ENCODE results near the gene LCP1.
A peak's percentile ranks its signal among the peaks of the same experiment; 100 is the strongest.

The LCP1 gene

DNA sequence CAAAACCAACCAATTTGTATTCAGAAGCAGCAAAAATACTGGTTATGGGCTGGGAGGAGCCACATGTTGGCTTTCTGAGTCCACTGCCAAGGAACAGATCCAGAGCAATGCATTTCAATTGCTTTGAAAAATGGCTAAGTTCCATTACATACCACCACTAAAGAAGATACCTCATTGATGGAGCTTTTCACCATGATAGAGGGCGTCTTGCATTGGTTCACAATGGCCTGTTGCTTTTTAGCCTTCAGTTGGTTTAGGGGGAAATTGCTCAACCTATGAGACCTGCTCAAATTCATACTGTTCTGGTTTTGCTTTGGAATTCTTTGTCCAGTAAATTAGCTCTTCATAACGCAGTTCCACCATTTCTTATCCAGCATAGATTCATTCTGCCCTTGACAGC lies 55.9 kb downstream of the LCP1 start:
- DNase-seq = no peak

DNA sequence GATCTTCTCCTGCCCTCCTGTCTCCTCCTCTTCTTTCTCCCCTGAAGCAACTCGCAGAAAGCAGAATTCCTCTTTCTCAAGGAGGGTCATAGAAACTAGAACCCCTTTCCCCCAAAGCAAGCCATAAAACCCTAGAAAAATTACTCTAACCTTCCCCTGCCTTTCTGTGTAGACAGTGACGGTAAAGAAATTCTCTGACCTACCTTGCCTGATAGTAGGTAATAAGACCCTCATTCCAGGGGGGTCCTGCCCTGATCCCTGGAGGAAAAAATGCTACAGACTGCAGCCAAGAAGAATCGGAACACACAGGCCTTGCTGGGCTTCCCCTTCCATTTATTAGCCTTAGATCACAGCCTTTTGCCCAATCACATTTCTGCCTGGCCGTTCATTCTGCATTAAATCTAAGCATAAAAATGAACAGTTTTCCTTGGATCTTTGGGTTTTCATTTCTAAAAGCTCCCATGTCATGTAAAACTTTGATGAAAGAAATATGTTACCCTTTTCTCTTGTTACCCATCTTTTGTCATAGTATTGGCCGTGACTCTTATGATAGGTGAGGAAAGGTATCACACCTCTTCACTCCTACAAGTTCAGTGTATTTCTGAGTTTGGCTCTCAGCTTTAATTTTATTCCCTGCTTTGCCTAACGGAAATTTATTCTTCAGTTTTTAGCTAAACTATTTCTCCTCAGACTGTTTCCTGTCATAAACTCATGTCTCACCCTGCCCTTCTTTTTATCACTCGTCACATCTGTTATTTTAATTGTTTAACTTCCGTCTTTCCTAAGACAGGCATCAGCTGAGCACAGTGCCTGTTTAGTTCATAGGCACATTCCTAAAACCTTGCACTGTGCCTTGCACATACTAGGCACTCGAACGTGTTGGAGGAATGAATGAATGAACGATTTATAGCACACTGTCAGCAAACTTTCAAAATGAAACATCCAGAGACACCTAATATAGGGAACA lies 56.7 kb downstream of the LCP1 start:
- DNase-seq = no peak

DNA sequence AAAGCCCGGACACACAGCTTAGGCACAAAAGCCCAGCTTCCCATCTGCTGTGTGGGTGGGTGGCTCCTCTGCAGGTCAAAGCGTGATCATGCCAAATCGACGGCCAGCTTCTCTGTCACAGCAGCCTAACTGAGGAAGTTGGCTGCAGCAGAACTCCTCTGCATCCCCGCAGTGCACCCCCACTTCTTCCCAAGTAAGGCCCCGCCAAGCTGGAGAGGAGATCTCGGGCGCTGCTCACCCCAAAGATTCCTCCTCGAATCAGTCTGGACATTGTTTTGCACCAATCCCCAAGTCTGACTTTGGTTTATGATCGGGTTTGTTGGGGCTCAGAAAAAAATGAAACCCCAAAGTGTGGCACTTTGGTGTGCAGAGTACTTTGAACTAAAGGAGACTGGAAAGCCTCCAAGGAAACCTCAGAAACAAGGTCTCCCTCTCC lies 57.4 kb downstream of the LCP1 start:
- no peak for DNase-seq

DNA sequence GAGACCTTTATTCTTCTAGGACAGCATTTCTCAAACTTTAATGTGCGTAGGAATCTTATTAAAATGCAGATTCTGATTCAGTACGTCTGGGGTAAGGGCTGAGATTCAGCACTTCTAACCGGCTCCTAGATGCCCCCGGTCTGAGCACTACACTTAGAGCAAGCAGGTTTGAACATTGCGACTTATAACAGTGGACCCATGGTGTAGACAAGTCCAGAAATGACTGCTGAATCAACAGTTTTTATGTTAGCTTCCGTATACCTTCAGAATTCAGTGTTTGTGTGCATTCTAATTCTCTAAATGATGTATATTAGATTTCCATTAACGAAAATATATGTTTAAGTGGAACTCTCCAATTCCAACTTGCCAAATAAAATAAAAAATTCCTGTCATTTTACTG lies 59.7 kb downstream of the LCP1 start:
- no peak for DNase-seq

DNA sequence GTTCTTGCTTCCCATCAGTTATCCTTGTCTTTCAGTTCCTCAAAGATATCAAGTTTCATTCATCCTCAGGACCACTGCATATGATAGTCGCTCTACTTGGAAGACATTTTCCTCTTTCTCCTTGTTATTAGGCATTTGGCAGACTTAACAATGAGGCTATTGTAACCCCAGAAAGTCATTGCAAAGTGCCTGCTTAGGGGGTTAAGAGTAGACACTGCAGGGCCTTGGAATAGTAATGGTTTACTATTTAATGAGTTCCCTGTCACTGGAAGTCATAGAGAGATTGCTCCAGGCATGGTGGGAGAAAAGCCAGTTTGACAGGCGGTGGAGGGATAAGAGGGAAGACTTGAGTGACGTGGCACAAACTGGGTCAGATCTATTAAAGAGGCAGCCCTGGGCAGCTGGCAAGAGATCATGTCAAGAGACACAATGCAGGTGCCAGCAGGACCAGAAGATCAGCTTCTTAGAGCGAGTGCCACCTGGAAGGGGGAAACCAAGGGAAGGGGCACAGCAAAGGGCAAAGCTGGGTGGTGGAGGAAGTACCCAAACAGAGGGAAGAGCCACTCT lies 60.3 kb downstream of the LCP1 start:
- no peak for DNase-seq

DNA sequence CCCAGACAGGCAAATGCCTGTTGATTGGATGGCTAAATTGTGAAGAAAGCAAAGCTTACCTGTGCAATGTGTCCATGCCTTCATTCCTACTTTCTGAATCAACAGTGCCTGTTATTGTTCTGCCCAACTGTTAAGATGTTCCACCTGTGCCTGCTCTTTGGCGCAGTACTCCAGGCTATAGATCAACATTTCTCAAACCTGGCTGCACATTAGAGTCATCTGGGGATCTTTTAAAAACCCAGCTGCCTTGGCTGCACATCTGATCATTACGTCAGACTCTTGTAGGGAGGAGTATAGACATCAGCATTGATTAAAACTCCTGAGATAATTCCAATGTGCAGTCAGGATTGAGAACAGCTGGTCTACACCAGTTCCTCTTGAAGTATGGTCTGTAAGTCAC lies 60.9 kb downstream of the LCP1 start:
- no peak for DNase-seq

DNA sequence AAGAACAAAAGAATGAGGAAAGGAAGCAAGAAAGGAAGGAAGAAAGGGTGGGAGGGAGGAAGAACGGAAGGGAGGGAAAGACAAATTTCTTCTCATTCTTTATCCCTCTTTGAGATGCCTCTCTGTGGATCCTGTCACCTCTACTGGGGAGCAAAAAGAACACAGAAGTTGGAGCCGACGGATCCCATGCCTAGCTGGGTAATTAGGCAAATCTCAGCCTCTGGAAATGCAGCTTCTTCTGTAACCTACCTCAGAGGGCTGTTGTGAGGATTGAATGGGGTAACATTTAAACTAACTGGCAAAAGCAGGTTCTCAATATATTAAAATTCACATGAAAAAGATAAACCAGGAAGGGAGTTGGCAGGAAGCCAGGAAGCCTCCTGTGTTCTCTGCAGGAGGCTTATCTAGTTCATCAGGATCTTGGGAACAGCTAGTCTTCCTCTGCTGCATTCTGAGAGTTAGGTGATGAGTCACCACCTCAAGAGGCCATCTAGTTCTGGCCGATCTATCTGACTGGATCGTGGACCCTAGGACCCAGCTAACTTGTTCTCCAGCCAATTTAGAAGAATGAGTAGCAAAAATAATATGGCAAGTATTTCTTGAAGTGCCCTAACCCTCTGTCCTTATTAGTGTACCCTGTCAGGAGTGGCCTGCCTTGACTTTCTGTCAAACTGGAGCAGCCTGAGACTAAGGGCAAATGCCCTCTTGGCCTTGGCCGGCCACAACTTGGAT lies 61.9 kb downstream of the LCP1 start:
- peak; percentile 9 for DNase-seq

DNA sequence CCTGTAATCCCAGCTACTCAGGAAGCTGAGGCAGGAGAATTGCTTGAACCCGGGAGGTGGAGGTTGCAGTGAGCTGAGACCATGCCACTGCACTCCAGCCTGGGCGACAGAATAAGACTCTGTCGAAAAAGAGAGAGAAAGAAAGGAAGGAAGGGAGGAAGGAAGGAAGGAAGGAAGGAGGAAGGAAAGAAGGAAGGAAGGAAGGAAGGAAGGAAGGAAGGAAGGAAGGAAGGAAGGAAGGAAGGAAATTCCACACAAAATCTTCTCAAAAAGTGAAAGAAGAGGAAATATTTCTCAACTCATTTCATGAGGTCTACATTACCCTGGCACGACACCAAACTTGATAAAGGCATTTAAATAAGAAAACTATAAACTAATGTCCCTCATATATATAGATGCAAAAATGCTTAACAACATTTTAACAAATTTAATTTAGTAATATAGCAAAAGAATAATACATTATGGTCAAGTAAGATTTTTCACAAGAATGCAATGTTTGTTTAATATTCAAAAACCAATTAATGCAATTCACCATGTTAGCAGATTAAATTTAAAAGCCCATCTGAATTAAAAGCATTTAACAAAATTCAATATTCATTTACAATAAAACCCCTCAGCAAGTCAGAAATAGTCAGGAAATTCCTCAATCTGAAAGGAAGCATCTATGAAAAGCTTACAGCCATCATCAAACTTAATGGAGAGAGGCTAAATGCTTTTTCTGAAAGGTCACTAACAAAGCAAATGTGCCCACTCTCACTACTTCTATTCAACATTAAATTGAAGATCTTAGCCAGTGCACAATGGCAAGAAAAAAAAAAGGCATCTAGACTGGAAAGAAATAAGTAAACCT lies 65.1 kb downstream of the LCP1 start:
- no peak for DNase-seq

DNA sequence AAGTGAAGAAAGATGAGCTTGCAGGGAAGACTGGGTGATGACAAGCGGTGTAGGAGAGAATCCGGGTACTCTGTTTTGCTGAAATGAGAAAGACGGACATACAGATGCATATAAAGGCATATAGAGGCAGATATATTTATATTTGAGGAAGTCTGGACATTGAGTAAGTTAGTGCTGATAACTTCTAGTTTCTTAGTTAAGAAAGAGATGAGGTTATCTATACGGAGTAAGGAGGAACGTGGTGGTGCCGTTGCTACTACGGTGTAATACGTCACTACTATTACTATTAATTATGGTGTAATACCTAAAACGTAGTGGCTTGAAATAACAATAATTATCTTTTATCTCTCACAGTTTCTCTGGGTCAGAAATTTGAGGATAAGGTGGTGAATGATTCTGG lies 67.4 kb downstream of the LCP1 start:
- no peak for DNase-seq

DNA sequence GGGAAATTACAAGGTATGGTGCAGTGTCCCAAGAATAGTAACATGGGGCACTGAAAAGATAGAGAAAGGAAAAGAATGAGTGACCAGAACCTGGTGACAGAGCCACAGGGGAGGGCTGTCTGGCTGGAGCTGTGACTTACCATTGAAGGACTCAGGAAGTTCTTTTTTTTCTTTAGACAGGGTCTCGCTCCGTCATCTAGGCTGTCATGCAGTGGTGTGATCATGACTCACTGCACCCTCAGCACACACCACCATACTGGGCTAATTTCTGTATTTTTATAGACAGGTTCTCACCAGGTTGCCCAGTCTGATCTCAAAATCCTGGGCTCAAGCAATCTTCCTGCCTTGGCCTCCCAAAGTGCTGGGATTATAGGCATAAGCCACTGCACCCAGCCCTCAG lies 68.4 kb downstream of the LCP1 start:
- DNase-seq = no peak

DNA sequence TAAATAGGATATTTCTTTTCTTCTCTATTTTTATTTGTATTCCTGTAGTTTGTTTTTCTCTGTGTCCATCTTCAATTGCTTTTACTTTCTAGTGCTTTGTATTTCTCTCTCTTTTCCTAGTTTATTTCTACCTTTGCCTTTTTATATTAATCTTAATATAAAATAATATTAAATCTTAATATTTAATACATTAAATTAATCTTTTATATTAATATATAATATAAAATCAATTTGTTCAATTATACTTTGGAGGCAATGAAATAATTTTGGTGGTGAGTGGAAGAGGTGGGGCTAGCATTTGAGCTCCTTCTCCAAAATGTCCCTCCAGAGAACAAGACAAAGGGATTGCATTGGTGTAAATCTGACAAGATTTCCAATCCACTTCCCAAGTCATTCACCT lies 70.8 kb downstream of the LCP1 start:
- DNase-seq = no peak

DNA sequence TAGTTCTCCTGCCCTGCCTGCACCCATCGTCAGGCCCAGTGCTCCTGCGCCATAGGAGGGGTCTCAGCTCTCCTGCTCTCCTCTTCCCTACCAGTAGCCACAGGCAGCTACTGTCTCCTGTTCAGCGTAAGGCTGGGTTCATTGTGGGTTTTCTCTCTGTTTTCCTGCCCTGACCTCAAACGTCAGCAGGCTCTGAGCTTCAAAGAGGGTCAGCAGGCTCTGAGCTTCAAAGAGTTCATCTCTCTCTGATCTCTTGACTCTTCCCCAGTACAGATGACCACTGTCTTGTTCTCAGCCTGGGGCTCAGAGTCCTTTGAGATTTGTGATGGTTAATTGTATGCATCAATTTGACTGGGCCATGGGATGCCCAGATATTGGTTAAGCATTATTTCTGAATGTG lies 72.5 kb downstream of the LCP1 start:
- DNase-seq = no peak

DNA sequence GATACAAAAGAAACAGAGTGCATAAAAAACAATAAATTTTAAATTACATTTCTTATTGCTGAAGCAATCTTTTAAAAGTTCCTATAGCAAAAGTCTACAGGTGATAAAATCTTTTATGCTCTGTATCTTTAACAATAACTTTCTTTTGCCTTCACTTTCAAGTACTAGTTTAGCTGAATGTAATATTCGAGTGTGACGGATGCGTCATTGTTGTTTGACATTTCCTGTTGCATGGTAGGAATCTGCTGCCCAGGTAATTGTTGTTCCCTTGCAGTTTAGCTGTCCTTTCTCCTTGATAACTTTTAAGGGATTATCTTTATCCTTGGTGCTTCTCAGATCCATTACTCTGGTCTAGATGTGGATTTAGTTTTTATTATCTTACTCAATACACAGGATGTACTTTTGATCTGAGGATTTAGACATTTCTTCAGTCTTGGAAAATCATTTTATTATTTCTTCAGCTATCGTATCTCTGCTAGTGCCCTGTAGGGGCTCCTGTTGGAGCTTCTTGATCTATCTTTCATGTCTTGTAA lies 75.1 kb downstream of the LCP1 start:
- DNase-seq = no peak

DNA sequence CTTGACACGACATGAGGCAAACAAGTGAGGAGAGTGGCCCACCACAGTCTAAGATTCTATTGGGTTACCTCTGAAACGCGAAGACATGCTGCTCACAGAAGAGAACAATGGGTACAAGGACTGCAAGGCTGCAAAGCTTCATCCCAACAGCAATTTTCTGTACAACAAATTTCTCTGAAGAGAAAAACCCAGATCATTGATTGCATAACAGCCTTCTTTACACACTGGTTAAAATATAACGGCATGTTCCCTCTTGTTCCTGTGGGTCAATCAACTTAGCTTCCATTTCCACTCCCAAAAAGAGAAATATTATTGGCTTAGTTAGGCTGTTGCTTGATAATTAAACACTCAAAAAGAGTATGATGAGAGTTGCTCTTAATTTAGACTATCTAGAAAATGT lies 77.1 kb downstream of the LCP1 start, which contains the start of gene CPB2:
TSS of gene CPB2 (minus strand) at position 166 of the 400 bp plus-strand sequence. CDS start at position 142, 24 bp downstream.
- DNase-seq = no peak

DNA sequence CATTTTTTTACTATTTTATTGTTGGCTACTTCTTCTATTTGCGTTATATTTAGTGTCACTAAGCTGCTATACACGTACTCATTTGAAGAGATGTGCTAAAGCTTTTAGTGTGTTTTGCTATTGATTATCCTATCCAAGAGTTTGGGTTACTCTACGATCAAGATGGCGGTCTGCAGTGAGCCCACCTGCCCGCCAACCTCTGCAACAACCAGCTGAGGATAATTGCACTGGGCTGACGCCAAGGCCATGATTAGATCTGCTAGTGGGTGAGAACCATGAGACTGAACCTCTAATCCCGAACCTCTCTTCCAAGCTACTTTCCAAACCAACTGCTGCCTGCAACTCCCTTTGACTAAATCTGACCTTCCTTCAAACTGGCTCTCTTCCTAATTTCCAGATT lies 78.9 kb downstream of the LCP1 start:
- no peak for DNase-seq

DNA sequence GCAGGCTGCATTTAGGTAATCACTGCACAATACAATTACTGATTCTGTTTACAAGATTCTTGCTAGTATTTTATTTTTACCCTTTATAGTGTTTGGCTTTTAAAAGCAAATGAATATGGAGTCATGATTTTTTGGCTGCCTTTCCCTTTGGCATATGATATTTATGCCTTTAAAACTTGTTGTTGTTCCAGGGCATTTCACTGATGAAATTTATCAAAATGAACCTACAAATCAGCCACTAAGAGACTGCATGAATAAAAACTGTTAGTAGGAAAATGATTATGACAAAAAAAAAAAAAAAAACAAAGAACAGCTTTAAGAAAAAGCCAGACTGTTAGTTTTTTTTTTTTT lies 79.7 kb downstream of the LCP1 start:
- DNase-seq = no peak

DNA sequence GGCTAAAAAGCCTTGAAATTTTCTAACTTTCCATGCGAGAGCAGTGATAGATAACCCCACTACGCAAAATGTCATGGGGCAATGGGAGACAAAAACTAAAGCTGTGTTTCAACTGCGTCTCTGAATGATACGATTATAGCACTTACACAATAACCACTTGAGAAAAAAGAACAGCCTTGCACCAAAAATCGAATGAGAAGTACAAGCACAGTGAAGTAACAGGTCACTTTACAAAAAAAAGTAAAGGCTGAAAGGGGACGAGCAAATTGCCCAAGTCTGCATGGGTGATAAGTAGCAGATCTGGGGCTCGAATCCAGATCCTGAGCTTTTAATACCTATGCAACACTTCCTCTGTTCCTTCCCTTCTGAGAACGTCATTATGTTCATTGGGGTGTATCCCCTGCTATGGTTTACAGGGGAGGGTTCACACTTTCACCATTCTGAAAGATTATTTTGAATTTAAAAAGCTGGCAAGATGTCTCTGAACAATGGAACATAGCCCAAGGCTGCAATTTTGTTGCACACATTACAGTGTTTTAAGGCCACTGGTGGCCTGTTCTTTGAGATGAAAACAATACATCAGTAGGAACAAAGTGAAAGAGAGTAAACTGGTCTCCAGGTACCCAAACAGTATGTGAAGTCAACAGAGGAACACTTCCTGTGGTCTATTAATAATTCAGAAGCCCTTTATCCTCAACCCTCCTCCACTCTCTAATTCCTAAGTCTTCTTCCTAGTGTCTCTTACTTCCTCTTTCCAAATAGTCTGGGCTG lies 80.3 kb downstream of the LCP1 start:
- DNase-seq = no peak

DNA sequence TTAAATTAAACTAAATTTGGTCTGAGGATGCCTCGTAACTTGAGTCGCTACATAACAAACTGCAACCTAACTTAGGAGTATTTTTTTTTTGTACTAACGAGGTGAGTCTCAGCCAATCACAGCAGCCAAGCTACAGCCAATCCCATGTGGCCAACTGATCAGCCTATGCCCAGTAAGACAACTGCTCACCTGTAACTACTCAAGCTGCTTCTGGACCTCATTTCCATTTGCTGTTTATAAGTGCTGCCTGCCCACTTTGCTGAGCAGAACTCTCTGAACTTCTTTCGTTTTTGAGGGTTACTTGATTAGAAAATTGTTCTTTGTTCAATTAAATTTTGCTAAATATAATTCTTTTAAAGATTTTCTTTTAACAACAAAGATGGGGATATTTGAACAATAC lies 81.0 kb downstream of the LCP1 start:
- DNase-seq = no peak

DNA sequence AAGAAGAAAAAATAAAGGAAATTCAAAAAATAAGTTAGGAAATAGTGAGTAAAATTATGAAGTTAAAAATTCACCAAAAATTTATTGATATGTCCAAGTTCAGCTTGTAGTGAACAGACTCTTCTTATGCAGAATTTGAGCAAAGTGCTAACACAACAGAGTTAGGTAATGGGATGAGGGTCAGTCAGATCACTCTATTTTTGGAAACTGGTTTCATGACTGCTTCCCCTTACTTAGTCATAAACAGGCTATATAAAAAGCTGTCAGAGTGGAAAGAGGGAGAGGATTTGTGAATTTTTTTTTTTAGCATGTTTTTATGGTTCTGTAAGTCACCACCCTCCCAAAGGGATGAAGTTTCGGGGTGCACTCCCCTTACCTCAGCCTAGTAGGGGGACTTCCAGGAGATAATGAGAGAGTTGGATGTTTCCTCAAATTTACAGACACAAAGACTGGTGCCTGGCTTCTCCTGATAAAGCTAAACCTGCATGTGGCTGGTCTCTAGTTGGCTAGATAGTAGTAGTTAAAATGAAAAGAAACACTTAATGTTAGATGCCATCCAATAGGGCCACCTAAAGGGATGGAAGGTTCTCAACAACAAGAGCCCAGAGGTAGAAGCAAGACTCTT lies 81.7 kb downstream of the LCP1 start:
- no peak for DNase-seq

DNA sequence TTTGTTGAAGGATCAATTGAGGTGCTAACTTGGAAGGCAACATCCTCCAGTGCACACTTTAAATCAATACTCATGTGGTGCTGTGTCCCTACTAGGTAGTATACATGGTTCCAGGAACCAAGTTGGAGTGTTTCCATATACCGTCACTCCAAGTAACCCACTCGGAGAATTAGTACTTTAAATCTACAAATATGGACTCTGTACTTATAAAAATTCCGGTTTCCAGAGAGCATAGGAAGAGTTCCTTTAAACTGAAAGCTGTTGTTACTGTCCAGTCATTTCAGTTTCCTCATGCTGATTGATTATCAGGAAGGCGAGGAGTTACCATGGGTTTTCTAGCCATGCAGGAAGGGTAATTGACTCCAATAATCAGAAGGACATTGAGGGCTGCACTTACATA lies 84.3 kb downstream of the LCP1 start:
- no peak for DNase-seq

DNA sequence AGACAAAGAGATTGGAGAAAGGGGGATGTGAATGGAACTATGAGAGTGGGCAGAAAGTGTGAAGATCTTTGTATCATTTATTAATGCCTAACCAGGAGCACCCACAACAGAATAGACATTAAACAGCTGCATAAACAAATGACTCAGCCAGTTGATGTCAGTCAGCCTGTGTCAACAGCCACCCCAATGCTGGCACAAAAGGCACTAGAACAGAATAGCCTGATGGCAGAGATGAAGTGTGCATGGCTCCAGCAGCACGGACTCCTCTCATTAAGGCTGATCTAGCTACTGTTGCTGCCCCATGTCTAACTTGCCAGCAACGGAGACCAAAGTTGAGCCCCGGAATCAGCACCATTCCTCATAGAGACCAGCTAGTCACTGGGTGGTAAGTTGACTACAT lies 85.0 kb downstream of the LCP1 start:
- DNase-seq = peak; percentile 73
